ENCODE measurements around the gene ANKRD29.

DNA sequence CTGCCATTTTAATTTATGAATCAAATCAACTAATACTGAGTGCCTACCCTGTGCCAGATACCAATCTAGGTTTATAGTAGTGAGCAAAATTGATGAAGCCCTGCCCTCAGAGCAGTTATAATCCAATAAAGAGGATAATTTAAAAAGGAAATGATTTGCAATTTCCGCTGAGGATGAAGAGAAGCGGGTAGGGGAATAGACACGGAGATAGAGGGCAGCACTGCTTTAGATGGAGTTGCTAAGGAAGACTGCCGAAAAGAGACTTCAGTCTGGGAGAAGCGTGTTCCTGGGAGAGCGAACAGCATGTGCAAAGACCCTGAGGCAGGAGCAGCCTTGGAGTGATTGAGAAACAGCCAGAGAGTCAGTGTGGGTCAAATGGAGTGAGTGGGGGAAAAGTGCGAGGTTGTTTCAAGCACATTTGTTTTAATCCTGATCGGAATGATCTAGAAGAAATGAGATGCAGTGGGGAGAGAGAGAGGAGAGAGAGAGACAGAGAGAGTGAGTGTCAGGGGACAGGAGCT lies 38.9 kb upstream of the ANKRD29 start:
- no peak for TF ChIP-seq EZH2phosphoT487 (IDR thresholded peaks at IDR 0.05; ENCODE audit: borderline replicate concordance)
- TF ChIP-seq, protein P1, sequence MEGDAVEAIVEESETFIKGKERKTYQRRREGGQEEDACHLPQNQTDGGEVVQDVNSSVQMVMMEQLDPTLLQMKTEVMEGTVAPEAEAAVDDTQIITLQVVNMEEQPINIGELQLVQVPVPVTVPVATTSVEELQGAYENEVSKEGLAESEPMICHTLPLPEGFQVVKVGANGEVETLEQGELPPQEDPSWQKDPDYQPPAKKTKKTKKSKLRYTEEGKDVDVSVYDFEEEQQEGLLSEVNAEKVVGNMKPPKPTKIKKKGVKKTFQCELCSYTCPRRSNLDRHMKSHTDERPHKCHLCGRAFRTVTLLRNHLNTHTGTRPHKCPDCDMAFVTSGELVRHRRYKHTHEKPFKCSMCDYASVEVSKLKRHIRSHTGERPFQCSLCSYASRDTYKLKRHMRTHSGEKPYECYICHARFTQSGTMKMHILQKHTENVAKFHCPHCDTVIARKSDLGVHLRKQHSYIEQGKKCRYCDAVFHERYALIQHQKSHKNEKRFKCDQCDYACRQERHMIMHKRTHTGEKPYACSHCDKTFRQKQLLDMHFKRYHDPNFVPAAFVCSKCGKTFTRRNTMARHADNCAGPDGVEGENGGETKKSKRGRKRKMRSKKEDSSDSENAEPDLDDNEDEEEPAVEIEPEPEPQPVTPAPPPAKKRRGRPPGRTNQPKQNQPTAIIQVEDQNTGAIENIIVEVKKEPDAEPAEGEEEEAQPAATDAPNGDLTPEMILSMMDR (conservative IDR thresholded peaks at IDR 0.05; ENCODE audit: low read length), result no peak

All from Loucy (cell line).